Fibroblast of skin of back (primary cell): ENCODE measurements around the gene ST3GAL4.

ENCODE experiments used
- DNase-seq: peaks from one replicate; pipeline ENCODE4 v3.0.0-alpha.2; 2013

ST3GAL4 gene

GRCh38 chr11:126430581-126431335 is 75.3 kb downstream of the ST3GAL4 start:
- no peak for DNase-seq

GRCh38 chr11:126431401-126432064 is 76.0 kb downstream of the ST3GAL4 start:
- DNase-seq = peak; percentile 89

- DNase-seq = no peak
Observed at GRCh38 chr11:126432065-126432461, 76.6 kb downstream of the ST3GAL4 start.

- no peak for DNase-seq
Observed at GRCh38 chr11:126432525-126432924, 77.0 kb downstream of the ST3GAL4 start.

GRCh38 chr11:126433244-126433846 is 77.9 kb downstream of the ST3GAL4 start:
- no peak for DNase-seq

GRCh38 chr11:126433989-126434949 is 78.8 kb downstream of the ST3GAL4 start:
- peak; percentile 34 for DNase-seq

- peak; percentile 28 for DNase-seq
Observed at GRCh38 chr11:126434950-126435335, 79.5 kb downstream of the ST3GAL4 start.

GRCh38 chr11:126436209-126436755 is 80.8 kb downstream of the ST3GAL4 start:
- DNase-seq = no peak

GRCh38 chr11:126437731-126438130 is 82.2 kb downstream of the ST3GAL4 start:
- DNase-seq = no peak

GRCh38 chr11:126438272-126438671 is 82.8 kb downstream of the ST3GAL4 start:
- DNase-seq = no peak

- no peak for DNase-seq
Observed at GRCh38 chr11:126438691-126439090, 83.2 kb downstream of the ST3GAL4 start.

GRCh38 chr11:126440276-126440675 is 84.8 kb downstream of the ST3GAL4 start:
- DNase-seq = no peak

- DNase-seq = peak; percentile 67
Observed at GRCh38 chr11:126440792-126441514, 85.5 kb downstream of the ST3GAL4 start.

- DNase-seq = no peak
Observed at GRCh38 chr11:126443120-126443519, 87.6 kb downstream of the ST3GAL4 start.

GRCh38 chr11:126444072-126444471 is 88.6 kb downstream of the ST3GAL4 start:
- DNase-seq = peak; percentile 53

- no peak for DNase-seq
Observed at GRCh38 chr11:126446581-126446980, 91.1 kb downstream of the ST3GAL4 start.

GRCh38 chr11:126450198-126450597 is 94.7 kb downstream of the ST3GAL4 start:
- DNase-seq = no peak

GRCh38 chr11:126450806-126451205 is 95.3 kb downstream of the ST3GAL4 start:
- DNase-seq = no peak

- no peak for DNase-seq
Observed at GRCh38 chr11:126451211-126451802, 95.8 kb downstream of the ST3GAL4 start.

- DNase-seq = no peak
Observed at GRCh38 chr11:126452241-126453101, 97.0 kb downstream of the ST3GAL4 start.
